LNCAP (cell line): ENCODE measurements around the gene GRHPR.
A peak's percentile ranks its signal among the peaks of the same experiment; 100 is the strongest.

Source experiments
- TF ChIP-seq, protein P1 (sequence below): fragments of 450-650 bp; IDR thresholded peaks from 2 replicates; pipeline ENCODE4 v1.5.1; 2017; ENCODE audit warnings: mild to moderate bottlenecking

GRHPR gene

DNA sequence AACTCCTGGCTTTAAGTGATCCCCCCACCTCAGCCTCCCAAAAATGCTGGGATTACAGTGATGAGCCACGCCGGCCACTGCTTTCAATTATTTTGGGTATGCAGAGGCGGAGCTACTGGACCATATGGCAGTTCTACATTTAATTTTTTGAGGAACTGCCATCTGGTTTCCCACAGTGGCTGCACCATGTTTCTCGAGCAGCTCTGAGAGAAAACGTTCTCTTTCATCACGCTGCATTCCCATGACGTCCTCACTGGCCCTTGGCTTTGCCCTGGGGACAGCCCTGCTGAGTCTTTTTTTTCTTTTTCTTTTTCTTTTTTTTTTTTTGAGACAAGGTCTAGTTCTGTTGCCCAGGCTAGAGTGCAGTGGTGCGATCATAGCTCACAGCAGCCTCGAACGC, 35.5 kb upstream of the GRHPR start:
- TF ChIP-seq, protein P1, sequence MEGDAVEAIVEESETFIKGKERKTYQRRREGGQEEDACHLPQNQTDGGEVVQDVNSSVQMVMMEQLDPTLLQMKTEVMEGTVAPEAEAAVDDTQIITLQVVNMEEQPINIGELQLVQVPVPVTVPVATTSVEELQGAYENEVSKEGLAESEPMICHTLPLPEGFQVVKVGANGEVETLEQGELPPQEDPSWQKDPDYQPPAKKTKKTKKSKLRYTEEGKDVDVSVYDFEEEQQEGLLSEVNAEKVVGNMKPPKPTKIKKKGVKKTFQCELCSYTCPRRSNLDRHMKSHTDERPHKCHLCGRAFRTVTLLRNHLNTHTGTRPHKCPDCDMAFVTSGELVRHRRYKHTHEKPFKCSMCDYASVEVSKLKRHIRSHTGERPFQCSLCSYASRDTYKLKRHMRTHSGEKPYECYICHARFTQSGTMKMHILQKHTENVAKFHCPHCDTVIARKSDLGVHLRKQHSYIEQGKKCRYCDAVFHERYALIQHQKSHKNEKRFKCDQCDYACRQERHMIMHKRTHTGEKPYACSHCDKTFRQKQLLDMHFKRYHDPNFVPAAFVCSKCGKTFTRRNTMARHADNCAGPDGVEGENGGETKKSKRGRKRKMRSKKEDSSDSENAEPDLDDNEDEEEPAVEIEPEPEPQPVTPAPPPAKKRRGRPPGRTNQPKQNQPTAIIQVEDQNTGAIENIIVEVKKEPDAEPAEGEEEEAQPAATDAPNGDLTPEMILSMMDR, result no peak

DNA sequence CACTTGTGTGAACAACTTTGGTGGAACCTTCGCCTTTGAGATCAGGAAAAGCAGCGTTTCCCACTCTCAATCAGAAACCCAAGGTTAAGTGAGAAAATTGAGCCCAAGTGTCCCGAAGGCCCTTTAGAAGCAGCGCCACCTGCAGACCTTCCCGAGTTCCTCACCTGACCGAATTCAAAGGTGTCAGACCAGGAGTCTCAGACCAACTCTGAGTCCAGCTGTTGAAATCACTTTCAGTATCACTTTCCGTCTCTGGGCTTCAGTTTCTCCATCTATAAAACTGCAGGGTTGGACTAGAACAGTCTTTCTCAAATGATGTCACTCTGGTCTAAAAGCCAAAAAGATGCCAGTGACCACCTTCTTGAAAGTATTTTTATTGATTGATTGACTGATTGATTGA, 31.7 kb upstream of the GRHPR start:
- TF ChIP-seq, protein P1, result peak; percentile 62

DNA sequence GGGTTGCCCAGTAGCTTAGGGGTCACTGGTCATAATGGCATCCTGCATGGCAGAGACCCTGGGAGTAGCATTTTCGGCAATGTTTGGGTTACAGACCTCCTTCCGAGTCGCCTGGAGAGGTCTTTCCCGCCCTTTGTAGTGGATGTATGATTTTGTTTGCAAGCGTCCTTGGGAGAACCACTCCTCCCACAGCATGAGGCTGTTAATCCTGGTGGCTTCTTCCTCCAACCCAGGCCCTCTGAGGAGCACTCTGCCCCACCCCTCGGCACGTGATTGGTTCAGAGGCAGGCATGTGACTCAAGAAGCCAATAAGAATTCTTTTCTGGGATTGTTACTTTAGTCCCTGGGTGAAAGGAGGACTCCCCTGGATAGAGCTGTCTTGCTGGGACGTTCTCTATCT, 30.2 kb upstream of the GRHPR start:
- TF ChIP-seq, protein P1, result no peak

DNA sequence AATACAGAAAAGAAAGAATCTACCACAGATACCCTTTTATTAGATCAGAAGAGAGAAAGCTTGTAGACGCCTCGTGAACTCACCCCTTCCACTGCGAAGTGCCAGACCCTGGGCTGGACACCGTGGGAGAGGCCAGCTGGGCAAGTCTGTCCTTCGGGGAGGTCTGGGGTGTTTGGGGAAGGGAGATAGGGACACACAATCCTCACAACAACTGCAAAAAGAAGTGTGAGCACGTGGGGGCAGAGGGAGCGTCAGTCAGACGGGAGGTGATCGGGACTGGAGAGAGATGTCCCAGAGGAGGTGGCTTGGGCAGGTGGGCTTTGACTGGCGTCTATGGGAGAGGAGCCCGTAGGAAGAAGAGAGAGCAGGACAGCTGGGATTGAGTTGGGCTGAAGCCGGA, 27.3 kb upstream of the GRHPR start:
- TF ChIP-seq, protein P1, result no peak

DNA sequence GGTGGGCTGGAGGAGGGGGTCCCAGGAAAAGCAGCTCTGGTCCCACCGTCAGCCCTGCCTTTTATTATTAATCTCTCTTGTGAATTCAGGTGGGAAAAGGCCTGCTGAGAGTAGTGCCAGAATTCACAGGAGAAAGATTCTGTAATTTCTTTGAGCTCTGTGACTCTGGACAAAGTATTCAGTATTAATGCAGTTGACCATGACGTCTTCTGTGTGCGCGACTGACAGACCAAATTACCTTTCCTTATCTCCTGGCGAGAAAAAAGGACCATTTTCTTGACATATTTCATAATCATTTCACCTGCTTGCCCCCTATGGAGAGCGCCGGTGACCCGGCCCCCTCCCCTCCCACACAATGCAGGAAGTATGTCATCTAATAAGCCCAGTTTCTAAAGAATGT, 26.8 kb upstream of the GRHPR start:
- TF ChIP-seq, protein P1, result no peak

DNA sequence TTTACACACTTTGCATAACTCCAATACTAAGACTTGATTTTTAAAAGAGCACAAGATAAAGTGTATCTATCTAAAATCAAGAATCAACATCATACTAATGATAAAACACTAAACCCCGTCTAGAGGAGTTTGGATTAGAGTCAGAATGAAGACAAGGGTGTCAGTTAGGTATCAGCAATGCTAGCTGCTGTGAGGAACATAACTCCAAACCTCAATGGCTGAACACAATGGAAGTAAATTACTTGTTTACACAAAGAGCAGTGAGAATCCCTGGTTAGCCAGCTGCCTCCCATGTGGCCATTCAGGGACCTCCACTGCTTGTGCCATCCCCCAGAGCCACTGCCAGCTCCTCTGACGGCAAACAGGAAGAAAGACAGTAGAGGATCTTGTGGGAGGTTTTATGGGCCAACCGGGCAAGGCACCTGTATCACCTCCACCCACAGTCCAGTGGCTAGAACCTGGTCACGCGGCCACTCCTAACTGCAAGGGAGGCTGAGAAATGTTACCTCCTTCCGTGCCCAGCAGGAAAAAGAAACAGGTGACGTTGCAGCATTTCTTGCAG, 24.0 kb upstream of the GRHPR start:
- TF ChIP-seq, protein P1, result no peak

DNA sequence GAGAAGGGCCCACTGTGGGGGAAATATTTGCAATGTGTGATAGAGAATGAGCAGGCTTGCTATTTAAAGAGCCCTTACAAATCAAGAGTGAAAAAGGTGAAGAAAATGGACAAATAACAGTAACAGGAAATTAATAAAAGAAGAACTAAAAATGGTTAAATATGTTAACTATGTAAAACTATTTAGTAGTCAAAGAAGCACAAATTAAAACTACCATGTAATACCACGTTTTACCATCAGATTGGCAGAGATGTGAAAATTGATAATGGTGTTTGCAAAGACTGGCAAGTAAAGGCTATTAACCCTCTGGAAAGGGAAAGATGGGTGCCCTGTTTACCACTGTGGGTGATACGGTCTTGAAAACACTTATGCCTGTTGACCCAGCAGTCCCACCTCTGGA, 23.2 kb upstream of the GRHPR start:
- TF ChIP-seq, protein P1, result no peak

DNA sequence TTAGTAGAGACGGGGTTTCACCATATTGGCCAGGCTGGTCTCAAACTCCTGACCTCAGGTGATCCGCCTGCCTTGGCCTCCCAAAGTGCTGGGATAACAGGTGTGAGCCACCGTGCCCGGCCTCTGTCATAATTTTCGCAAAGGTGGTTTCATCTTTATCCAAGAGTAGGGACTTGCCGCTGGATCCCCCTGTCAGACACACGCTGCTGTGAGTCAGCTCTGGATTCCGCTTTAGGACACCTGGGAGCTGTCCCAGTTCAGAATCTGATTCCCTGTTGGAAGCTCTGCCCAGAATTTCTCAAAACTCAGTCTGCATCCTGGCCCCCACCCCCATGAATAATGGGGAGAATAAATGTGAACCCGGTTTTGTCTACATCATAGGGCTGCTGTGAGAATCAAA, 17.9 kb upstream of the GRHPR start:
- TF ChIP-seq, protein P1, result no peak
